GM19023 (cell line): ENCODE results near the gene HOXD12.

ENCODE experiments used
- ATAC-seq: cut with Tn5 transposase; IDR thresholded peaks from one replicate; pipeline ENCODE4 v1.9.1; 2021; ENCODE audit warnings: mild to moderate bottlenecking, moderate library complexity; ENCODE audit not compliant: unreplicated experiment

Gene HOXD12

GRCh38 chr2:176105078-176105729, 5.6 kb downstream of the HOXD12 start:
- no peak for ATAC-seq

GRCh38 chr2:176105730-176106580, 6.4 kb downstream of the HOXD12 start:
- ATAC-seq: no peak

GRCh38 chr2:176106581-176107539, 7.3 kb downstream of the HOXD12 start, which contains the start of gene HOXD11:
Gene HOXD11, plus strand, starts transcription at chr2:176107280. Its CDS starts 76 bp downstream, at chr2:176107356.
- no peak for ATAC-seq

- ATAC-seq: no peak
These were observed 8.2 kb downstream of the HOXD12 start for GRCh38 chr2:176107731-176108181.

- ATAC-seq: no peak
These were observed 9.8 kb downstream of the HOXD12 start for GRCh38 chr2:176109192-176109901.

GRCh38 chr2:176109946-176110345, 10.4 kb downstream of the HOXD12 start:
- ATAC-seq: no peak

GRCh38 chr2:176110415-176111308, 11.1 kb downstream of the HOXD12 start:
- no peak for ATAC-seq

GRCh38 chr2:176111309-176111663, 11.7 kb downstream of the HOXD12 start:
- no peak for ATAC-seq

- ATAC-seq: no peak
These were observed 12.3 kb downstream of the HOXD12 start for GRCh38 chr2:176111846-176112374.

GRCh38 chr2:176112375-176113302, 13.0 kb downstream of the HOXD12 start:
- no peak for ATAC-seq

- no peak for ATAC-seq
These were observed 14.7 kb downstream of the HOXD12 start for GRCh38 chr2:176114120-176114929.

GRCh38 chr2:176114930-176115625, 15.5 kb downstream of the HOXD12 start:
- no peak for ATAC-seq

GRCh38 chr2:176115883-176116813, 16.6 kb downstream of the HOXD12 start, which contains the start of gene HOXD10:
Gene HOXD10, plus strand, starts transcription at chr2:176116778. Its CDS starts 56 bp downstream, at chr2:176116834.
- ATAC-seq: no peak

GRCh38 chr2:176117162-176117822, 17.7 kb downstream of the HOXD12 start:
- no peak for ATAC-seq

GRCh38 chr2:176117823-176118371, 18.3 kb downstream of the HOXD12 start:
- no peak for ATAC-seq
